Suppressor macrophage treated with lipopolysaccharide for 4 hours (primary cell): Measurements from ENCODE around the gene LRRC18.

Experiments
- DNase-seq: peaks from one replicate; pipeline ENCODE4 v3.0.0-alpha.2; 2020

LRRC18 gene

GRCh38 chr10:48945441-48946130, 5.9 kb upstream of the LRRC18 start:
- DNase-seq = no peak

- no peak for DNase-seq
Observed at GRCh38 chr10:48944171-48944570, 4.5 kb upstream of the LRRC18 start.

DNA sequence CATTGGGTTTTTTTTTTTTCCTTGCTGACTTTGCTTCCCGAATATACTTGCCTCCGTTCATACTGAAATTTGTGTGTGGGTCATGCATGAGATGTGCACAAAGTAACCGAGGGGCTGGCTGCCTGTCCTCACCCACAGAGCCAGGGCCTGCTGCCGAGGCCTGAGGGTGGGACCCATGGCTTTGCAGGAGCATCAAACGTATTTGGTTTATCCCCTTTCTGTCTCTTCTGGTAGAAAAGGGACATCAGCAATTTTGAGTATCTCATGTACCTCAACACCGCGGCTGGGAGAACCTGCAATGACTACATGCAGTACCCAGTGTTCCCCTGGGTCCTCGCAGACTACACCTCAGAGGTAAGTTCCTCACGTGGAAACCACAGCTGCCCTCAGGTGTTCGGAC, 3.5 kb upstream of the LRRC18 start:
- DNase-seq = no peak

GRCh38 chr10:48941427-48942075, 1.9 kb upstream of the LRRC18 start:
- no peak for DNase-seq

- DNase-seq = no peak
Observed at GRCh38 chr10:48940958-48941357, 1.3 kb upstream of the LRRC18 start.

DNA sequence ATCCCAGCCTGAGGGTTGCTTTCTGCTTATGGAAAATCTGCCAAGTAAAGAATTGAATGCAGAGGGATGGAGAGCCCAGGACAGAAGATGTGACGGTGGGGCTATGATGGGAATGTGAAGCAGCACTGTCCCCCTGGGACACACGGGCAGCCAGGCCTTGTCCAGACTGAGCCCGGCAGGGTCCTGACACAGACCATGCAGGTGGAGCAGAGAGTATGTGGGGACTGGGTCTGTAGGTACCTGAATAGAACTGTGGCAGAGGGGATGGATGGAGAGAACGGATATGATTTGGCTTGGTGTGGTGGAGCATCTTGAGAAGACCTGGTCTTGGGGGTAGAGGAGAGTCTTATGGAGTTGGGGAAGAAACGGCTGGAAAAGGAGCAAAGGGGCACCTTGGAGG, 732 bp upstream of the LRRC18 start:
- no peak for DNase-seq

GRCh38 chr10:48938990-48939536, 577 bp downstream of the LRRC18 start:
- DNase-seq = no peak

DNA sequence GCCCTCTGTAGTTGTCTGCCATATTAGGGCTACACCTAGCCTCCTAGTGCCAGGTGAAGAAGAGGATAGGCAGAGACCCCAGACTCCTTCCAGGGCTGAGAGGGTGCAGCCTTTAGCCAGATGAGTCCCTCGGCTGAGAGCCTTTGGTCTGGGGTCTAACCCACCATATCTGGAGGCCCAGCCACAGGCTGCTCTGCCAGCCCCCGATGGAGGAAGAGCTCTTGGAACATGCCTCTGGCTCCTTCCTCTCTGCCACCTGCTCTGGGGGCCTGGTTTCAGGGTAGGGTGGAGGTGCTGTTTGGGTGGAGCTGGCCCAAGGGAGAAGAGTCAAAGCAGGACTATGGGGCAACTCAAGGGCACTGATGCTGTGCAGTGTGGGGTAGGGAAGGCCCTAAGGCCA, 1.4 kb downstream of the LRRC18 start:
- no peak for DNase-seq

DNA sequence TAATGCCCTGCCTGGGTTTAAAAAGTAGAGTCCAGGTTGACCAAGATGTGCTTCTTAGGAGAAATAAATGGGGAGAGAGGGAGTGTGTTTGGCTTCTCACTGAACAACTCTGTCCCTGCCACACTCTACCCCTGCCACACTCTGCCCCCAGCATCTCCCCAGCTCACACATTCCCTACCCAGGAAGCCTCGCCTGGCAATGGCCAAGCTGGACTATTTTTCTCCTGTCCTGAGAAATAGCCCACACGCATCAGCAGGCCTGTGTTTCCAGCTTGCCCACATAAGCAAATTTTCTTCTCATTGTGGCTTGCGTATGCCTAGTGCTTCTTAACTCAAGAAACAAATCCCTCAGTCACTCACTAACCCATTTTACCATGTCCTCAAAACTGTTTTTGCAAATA, 1.8 kb downstream of the LRRC18 start:
- DNase-seq = no peak

DNA sequence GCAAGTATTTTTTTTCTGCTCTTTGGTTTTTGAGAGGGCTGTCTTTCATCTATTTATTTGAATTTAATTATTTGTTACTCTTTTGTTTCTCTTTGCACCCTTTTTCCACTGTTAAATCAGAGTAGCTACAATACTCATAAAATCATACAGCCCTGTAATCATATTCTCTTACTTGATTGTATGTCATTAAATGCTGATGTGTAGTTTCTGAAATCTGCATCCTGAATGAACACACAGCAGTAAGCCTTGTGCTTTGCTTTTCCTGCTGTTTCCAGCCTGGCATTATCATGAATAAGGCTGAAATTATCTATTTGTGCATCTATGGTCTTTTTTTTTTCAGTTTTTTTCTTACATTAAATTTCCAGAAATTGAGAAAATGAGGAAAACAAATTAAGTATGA, 4.1 kb downstream of the LRRC18 start:
- DNase-seq = no peak

DNA sequence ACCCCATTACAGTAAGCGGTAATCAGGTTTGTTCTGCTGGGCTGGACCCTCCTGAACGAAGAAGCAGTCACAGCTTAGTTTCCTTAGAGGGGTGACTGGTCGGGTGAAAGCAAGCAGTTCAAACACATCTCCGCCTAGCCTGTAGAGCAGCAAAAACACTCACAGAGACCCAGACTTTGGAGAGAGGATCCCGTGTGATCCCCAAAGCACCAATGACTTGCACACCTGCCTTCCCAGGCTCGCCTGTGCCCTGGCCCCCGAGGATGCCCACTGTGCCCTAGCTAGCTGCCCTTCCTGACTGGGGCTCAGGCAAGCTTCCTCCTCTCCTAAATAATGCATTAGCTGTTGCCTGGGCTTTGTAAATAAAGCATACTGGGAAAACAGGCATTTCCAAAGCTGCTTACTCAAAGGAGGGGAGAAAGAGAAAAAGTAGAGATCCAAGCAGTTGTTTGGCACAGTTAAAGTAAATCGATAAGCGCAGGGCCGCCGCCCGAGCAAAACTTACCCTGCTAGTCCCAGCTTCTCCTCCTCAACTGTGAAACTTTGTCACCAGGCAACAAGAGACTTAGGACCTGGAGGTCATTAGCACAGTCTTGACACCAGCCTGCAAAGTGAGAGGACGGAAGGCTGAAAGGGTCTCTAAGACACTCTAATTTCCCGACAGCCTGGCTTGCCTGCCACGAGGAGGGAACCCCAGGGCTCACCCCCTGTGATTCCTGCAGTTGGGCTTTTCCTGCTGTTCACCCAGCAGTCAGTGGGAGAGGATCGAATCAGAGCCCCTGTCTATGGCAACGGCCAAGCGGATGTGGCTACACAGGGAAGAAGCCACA, 4.8 kb downstream of the LRRC18 start:
- no peak for DNase-seq

GRCh38 chr10:48932831-48933664, 6.6 kb downstream of the LRRC18 start:
- DNase-seq = no peak

DNA sequence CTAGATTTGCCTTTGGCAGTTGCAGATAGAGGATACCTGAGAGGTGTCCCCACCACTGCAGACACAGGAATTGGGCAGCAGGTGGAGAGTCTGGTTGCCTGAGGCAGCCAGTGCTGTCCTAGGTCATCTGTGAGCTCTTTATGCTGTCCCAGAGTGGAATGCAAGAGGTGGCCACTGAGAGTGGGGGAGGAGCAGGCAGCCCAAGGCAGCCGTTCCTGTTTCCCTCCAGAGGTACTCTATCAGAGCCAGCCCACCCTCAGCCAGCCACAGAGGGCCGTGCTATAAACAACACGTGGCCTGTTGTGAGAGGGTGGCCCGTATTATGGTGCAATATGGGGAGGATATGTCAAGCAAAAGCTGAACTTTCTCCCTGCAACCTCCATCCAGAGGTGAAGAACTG, 8.5 kb downstream of the LRRC18 start:
- peak; percentile 1 for DNase-seq

DNA sequence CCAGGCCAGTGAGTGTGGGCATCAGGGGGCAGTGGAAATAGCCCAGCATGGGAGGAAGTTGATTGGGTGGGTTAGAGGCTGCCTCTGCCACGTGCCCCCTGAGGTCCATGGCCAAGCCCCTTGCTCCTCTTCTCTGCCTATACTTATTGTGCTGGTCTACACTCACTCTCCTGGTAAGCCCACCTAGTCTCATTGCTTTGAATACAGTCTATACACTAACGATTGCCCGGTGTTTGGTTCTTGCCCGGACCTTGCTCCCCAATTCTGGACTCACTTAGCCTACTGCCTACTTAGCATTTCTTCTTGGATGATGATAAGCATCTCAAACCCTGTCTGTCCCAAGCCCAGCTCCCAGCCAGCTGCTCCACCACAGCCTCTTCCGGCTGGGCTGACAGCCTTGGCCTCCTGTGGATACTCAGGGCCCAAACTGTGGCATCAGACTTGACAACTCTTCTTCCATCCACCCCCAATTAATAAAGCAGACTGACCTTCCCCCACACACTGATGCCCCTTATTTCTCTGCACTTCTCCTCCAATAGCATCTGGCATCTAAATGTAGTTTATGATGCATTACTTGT, 10.1 kb downstream of the LRRC18 start:
- no peak for DNase-seq

DNA sequence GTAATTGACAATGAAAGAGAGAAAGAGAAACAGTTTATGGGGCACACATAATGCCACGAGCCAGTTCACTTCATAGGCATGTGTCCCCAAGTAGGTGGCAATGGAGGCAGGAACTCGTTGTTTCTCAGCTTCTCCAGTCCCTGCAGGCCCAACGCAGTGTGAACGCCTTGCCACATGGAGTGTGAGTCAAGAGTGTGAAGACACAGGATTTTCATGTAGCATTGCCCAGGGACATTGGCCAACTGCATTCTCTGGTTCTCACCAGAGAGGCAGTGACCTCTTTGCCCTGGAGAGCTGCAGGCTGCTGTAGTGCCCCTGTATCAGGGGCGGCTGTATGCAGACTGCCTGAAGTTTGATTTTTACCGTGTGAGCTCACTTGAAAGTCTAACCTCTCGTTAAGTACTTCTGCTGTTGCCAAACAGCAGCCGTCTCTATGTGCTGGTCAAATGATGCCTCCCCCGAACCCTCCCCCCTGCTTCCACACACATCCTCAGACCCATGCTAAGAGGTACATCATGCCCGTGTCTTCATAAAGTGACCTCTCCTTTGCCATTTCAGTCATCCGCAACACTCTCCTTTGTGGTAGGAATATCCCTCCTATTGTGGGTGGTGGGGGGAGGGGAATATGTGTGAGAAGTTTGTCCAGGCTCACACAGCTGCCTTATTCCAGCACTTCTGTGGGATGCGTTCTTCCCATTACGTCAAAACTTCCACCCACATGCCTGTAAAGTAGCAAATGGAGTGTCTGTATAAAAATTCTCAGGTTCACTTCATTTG, 12.7 kb downstream of the LRRC18 start:
- DNase-seq = no peak

DNA sequence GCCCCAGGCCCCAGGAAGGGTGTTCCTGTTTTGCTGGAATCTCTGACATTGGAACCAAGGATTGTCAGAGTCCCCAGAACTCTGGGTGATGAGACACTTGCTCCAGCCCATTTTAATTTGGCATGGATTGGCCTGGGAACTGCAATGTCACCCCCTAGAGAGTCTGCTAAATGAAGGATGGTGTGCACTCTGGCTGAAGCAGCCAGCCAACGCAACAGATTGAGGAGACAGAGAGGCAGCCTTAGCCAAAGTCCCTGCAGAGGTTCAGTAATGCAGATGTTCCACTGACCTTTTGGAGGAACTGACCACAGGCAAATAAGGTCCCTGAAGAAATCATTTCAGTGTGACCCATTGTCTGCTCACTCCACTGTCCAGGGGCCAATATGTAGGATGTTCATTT, 13.4 kb downstream of the LRRC18 start:
- DNase-seq = no peak

DNA sequence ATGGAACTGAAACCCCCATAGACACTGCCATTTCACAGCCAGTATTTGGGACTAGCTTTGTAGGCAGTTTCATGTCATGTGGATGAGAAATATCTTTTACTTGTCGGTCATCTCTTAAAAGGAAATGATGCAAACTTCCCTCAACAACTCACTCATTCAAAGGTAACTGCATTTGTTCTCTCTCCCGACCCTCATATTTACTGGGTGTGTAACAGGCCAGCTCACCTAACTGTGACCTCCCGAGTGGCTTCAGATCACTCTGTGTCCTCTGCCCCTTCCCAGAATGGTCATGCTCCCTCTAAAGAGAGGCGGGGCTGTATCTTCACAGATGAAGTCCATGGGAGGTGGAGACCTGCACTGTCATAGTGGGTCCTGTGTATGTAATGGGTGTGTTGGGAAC, 14.7 kb downstream of the LRRC18 start:
- DNase-seq = no peak

DNA sequence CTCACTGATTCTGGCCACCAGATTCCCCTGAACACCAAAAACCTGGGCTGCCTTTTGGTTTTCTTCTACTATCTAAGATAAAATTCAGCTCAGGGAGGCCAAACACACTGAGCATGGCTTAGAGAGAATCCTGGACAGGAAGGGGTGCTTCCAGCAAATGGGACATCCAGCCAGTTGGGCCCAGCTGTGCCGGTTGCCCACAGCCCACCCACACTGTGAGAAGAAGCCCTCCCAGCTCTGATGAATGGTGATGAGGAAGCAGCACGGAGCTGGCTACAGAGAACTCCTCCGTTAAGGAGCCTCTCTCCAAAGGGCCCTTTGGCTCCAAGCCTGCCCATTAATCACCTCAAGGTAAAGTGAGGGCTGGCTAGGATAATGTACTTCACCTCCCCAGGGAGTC, 15.9 kb downstream of the LRRC18 start:
- no peak for DNase-seq

DNA sequence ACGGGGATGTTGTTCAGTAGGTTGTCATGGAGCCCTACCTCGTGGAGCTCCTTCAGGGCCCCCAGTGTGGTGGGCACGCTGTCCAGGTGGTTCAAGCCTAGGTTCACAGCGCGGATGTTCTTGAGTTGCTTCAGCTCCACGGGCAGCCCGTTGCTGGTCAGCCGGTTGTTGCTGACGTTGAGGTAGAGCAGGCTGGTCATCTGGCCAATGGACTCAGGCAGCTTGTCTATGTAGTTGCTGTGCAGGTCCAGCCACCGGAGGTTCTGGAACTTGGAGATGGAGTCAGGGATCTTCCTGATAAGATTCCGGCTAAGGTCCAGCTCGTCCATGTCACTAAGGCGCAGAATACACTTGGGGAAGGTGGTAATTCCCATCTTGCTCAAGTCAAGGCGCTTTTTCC, 26.0 kb downstream of the LRRC18 start:
- DNase-seq = no peak

DNA sequence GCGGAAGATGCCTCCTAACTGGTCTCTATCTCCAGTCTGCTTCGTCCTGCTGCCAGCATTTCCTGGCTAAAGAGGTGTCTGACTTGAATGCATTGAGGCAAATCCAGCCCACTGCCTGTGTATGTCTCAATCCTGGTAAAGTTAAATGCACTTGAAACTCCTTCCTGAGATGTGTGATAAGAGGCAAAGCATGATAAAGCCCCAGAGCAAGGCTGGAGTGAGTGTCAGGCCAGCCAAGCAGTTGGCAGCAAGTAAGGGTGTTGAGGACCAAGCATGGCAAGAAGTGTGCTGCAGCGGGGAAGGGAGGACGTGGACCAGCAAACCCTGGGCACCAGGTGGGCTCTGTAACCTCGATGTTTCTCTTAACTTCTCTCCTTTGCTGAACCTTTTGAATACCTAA, 29.1 kb downstream of the LRRC18 start:
- DNase-seq = no peak

GRCh38 chr10:48907730-48908129, 31.9 kb downstream of the LRRC18 start:
- no peak for DNase-seq

DNA sequence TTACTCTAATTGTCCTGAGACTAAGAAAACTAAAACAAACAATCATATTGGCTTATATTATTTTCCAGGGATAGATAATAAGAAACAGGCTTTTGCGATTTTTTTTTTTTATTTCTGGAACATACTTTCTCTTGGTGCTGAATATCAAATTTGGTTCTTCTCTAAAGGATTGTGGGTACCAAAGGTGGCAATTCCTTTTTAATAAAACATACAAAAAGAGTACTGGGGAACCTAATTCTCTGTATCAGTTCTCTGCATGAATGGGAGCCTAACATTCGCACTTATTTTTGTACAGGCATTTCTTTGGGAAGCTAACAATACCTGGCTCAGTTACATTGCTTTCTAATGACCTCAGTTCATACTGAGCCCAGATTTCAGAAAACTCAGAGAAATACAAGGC, 32.8 kb downstream of the LRRC18 start:
- no peak for DNase-seq
